Measurements from ENCODE around the gene NSUN6. TPM values are rescaled to one million over a fixed set of nuclear protein-coding genes. Genes with fewer than 3 reads are reported as not detected.
A peak's percentile ranks its signal among the peaks of the same experiment; 100 is the strongest.

The NSUN6 gene
- total RNA-seq, 2 donors from 2014 or later: 8.3 to 13.1 TPM

- no peaks in the 10 kb centered on the region for H3K9me3 ChIP-seq
- peaks cover 7% of the 10 kb centered on the region for H3K4me1 ChIP-seq
- DNase-seq: no peak
- no peak for TF ChIP-seq CTCF (IDR thresholded peaks at IDR 0.05)
- H3K4me3 ChIP-seq: no peak overlapping the region
- no peaks in the 10 kb centered on the region for H3K27me3 ChIP-seq
- no peak overlapping the region for H3K27ac ChIP-seq
- H3K9ac ChIP-seq (ENCODE audit: low read depth in 2 of 2, low read length in 2 of 2): no peak overlapping the region
- intact Hi-C loops (cut with DNase I): no loop called here
- H3K36me3 ChIP-seq: peaks cover 9% of the 10 kb centered on the region
These were observed 14.6 kb upstream of the NSUN6 start for GRCh38 chr10:18665815-18666558.

DNA sequence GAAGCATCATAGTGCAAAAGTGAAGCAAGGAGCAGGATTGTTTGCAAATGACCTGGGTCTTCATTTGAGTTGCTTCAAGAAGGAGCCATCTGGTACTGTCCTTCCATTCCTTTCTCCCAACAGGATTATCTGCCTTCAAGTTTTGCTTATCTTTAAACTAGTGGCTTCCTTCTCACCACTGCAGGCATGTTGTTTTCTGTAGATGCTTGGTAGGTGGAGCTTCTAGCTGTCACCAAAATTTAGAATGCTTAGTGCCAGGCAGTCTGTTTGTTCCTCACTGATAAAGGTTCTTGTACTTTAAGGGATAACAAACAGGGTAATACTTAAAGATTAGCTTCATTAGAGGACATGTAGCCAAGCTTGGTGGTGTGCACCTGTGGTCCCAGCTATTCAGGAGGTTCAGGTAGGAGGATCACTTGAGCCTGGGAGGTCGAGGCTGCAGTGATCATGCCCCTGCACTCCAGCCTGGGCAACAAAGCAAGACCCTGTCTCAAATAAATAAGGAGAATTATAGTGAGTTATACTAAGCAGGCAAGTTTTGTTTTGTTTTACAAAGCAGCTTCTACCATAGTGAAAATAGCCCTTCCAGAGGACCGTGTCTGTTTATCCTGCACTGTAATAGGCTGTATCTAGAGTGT lies 13.6 kb upstream of the NSUN6 start:
- peaks cover 12% of the 10 kb centered on the region for H3K4me1 ChIP-seq
- no peak overlapping the region for H3K27ac ChIP-seq
- no peak for TF ChIP-seq CTCF (IDR thresholded peaks at IDR 0.05)
- H3K4me3 ChIP-seq: no peak overlapping the region
- no peaks in the 10 kb centered on the region for H3K27me3 ChIP-seq
- H3K9ac ChIP-seq (ENCODE audit: low read depth in 2 of 2, low read length in 2 of 2): no peak overlapping the region
- no peak for DNase-seq
- intact Hi-C loops (cut with DNase I): no loop called here
- peaks cover 1% of the 10 kb centered on the region for H3K36me3 ChIP-seq
- no peaks in the 10 kb centered on the region for H3K9me3 ChIP-seq

DNA sequence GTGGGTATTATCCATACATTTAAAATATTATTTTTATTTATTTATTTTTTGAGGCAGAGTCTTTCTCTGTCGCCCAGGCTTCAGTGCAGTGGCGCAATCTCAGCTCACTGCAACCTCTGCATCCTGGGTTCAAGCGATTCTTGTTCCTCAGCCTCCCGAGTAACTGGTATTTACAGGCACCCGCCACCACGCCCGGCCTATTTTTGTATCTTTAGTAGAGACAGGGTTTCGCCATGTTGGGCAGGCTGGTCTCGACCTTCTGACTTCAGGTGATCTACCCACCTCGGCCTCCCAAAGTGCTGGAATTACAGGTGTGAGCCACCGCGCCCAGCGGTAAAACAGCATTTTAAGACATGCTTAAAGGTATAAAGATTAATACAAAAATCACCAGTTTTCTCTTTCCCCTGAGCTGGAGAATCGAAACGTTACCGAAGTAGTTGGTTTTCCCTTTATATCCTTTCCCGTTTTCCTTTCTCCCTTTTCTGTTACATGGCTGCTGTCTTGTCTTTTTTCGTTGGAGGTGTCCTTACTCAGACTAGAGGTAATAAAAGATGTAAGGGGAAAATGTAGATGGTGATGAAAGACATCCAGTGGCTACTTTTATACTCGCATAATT lies 9.5 kb upstream of the NSUN6 start:
- no peak for DNase-seq
- Histone ChIP-seq H3K4me3 (peak overlapping the region; percentile 87), H3K4me1 (peaks cover 12% of the 10 kb centered on the region)

GRCh38 chr10:18659819-18660535 lies 8.6 kb upstream of the NSUN6 start:
- intact Hi-C loops (cut with DNase I): no loop called here
- no peak for TF ChIP-seq CTCF (IDR thresholded peaks at IDR 0.05)

More for the DNA sequence above, 9.5 kb upstream of the NSUN6 start:
- H3K9ac ChIP-seq (ENCODE audit: low read depth in 2 of 2, low read length in 2 of 2): no peak overlapping the region
- peak overlapping the region; percentile 97 for H3K27ac ChIP-seq
- H3K27me3 ChIP-seq: no peaks in the 10 kb centered on the region
- no peak for TF ChIP-seq CTCF (IDR thresholded peaks at IDR 0.05)
- H3K9me3 ChIP-seq: no peaks in the 10 kb centered on the region
- intact Hi-C loops (cut with DNase I): no loop called here
- no peaks in the 10 kb centered on the region for H3K36me3 ChIP-seq

DNA sequence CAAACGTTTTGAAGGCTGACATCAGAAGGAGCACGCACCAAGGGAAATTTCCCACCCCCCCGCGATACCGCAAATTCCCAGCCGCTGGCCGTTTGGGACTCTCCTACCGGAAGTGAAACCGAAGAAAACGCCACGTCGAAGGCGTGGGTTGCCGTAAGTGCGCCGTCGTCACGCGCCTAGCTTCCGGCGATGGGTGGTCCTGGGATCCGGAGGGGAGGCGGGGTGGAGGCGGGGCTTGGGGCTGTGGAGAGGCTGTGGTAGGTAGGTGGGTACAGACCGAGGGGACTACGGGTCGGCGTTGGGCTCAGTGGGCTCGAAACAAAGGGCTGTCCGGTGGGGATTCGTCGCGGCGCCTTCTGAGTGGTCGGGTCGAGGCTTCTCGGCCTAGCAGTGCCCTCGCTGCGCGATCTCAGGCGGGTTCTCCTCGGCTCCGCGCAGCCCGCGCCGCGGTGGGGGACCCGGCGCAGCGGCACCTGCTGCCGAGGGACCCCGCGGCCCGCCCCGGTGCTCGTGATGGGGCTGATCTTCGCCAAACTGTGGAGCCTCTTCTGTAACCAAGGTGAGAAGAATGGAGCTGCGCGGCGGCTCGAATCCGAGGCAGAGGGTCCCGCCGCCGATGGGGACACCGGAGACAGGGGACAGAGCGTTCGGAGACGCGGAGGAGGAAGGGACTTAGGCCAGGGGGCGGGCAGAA lies 7.9 kb upstream of the NSUN6 start, which contains the start of gene ARL5B:
TSS of gene ARL5B (plus strand) at position 307 of the 694 bp plus-strand sequence. CDS start at position 514, 207 bp downstream.
- H3K9ac ChIP-seq (ENCODE audit: low read depth in 2 of 2, low read length in 2 of 2): peak within 1 kb of the TSS; percentile 83 to 92
- intact Hi-C loops (cut with DNase I): no loop called here
- no peaks in the 10 kb centered on the region for H3K27me3 ChIP-seq
- H3K9me3 ChIP-seq: no peaks in the 10 kb centered on the region
- DNase-seq: peak; percentile 99
- H3K4me1 ChIP-seq: peaks cover 12% of the 10 kb centered on the region
- no peak for TF ChIP-seq CTCF (IDR thresholded peaks at IDR 0.05)
- H3K36me3 ChIP-seq: no peaks in the 10 kb centered on the region
- H3K27ac ChIP-seq: peak within 1 kb of the TSS; percentile 97
- H3K4me3 ChIP-seq: peak within 1 kb of the TSS; percentile 87

More at GRCh38 chr10:18659819-18660535, 8.6 kb upstream of the NSUN6 start:
- DNase-seq: peak; percentile 85
- Histone ChIP-seq H3K36me3 (no peaks in the 10 kb centered on the region), H3K27ac (peak overlapping the region; percentile 97), H3K9ac (ENCODE audit: low read depth in 2 of 2, low read length in 2 of 2) (peak overlapping the region; percentile 83 to 92), H3K4me3 (peak overlapping the region; percentile 87), H3K9me3 (no peaks in the 10 kb centered on the region), H3K4me1 (peaks cover 12% of the 10 kb centered on the region), H3K27me3 (no peaks in the 10 kb centered on the region)
